ENCODE measurements around the gene STK32C. TPM values are rescaled to one million over a fixed set of nuclear protein-coding genes. Genes with fewer than 3 reads are reported as not detected.
"Not testable (repeated sequence)": the region's sequence is repeated elsewhere in the genome, so short reads cannot be mapped to it uniquely, and the experiment has no call there.

STK32C gene
- total and polyA plus RNA-seq, 2 donors (not counting 1 experiment from before 2014, with no cell fraction given), result 9.9 to 16.8 TPM

DNA sequence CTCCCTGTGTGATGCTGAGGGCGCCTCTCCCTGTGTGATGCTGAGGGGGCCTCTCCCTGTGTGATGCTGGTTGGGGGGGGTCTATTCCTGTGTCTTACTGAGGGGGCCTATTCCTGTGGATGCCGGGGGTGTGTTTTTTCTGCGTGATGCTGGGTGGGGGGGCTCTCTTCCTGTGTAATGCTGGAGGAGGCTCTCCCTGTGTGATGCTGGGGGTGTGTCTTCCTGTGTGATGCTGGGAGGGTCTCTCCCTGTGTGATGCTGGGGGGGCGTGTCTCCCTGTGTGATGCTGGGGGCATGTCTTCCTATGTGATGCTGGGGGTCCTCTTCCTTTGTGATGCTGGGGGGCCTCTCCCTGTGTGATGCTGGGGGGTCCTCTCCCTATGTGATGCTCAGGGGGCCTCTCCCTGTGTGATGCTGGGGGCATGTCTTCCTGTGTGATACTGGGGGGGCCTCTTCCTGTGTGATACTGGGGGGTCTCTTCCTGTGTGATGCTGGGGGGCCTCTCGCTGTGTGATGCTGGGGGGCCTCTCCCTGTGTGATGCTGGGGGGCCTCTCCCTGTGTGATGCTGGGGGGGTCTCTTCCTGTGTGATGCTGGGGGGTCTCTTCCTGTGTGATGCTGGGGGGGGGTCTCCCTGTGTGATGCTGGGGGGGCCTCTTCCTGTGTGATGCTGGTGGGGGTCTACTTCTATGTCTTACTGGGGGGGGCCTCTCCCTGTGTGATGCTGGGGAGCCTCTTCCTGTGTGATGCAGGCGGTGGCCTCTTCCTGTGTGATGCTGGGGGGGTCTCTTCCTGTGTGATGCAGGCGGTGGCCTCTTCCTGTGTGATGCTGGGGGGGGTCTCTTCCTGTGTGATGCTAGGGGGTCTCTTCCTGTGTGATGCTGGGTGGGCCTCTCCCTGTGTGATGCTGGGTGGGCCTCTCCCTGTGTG is 148.2 kb downstream of the STK32C start:
- Histone ChIP-seq H3K4me1 (ENCODE audit: control insufficient read depth in 2 of 2, insufficient read depth in 2 of 2, low read length in 2 of 2) (peaks cover 8 to 11% of the 10 kb centered on the region in 2 donors), H3K9me3 (ENCODE audit: control extremely low read depth in 1 of 3, control insufficient read depth in 2 of 3, insufficient read depth in 1 of 3, low read length in 2 of 3) (peaks cover 0 to 27% (median 0%) of the 10 kb centered on the region in 3 donors)
- H3K79me2 ChIP-seq (ENCODE audit: control insufficient read depth, insufficient read depth, low read length); H3K4me3 Mint-ChIP-seq; DNase-seq; intact Hi-C loops (cut with micrococcal nuclease); H3K36me3 ChIP-seq (replicated peaks in 1 of 2; ENCODE audit: control extremely low read depth in 1 of 2, control insufficient read depth in 1 of 2, extremely low read depth in 1 of 2, insufficient read depth in 2 of 2, low read length in 1 of 2); H3K4me3 ChIP-seq (ENCODE audit: control extremely low read depth in 1 of 5, extremely low read depth in 1 of 5, insufficient read depth in 1 of 5, low read depth in 2 of 5, low read length in 4 of 5); POLR2A ChIA-PET; H4K20me1 ChIP-seq (ENCODE audit: control insufficient read depth, insufficient read depth, low read length, poor library complexity, severe bottlenecking); H3K27me3 ChIP-seq (replicated peaks in 1 of 4; ENCODE audit: control extremely low read depth in 1 of 4, control insufficient read depth in 3 of 4, insufficient read depth in 4 of 4, low read length in 3 of 4); H3K9ac ChIP-seq (ENCODE audit: low read length); H3K27ac Mint-ChIP-seq; H3K27ac ChIP-seq (ENCODE audit: low read length in 2 of 2); H3K4me2 ChIP-seq (replicated peaks; ENCODE audit: low read depth, low read length, poor library complexity, severe bottlenecking); H2AFZ ChIP-seq (ENCODE audit: insufficient read depth, low read depth, low read length, poor library complexity, severe bottlenecking); H3K27me3 Mint-ChIP-seq; CTCF ChIA-PET; H3K4me1 Mint-ChIP-seq; H3K9me3 Mint-ChIP-seq (ENCODE audit: insufficient read depth); ATAC-seq (ENCODE audit: low read depth): not testable (repeated sequence)
- WGBS (ENCODE audit: insufficient coverage), result no CpG with 5 or more reads among the region's 7 CpGs

DNA sequence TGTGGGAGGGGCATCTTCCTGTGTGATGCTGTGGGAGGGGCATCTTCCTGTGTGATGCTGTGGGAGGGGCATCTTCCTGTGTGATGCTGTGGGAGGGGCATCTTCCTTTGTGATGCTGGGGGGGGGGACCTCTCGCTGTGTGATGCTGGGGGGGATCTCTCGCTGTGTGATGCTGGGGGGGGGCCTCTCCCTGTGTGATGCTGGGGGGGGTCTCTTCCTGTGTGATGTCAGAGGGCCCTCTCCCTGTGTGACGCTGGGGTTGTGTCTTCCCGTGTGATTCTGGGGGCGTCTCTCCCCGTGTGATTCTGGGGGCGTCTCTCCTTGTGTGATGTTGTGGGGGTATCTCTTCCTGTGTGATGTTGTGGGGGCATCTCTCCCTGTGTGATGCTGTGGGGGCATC is 148.9 kb downstream of the STK32C start:
- no peak for ATAC-seq (ENCODE audit: low read depth)

More for the DNA sequence above, 148.9 kb downstream of the STK32C start:
- Histone ChIP-seq H3K27ac (ENCODE audit: low read length in 2 of 2) (no peak overlapping the region), H3K4me3 (ENCODE audit: control extremely low read depth in 1 of 5, extremely low read depth in 1 of 5, insufficient read depth in 1 of 5, low read depth in 2 of 5, low read length in 4 of 5) (no peak overlapping the region), H3K4me2 (replicated peaks; ENCODE audit: low read depth, low read length, poor library complexity, severe bottlenecking) (no peak overlapping the region), H3K36me3 (replicated peaks in 1 of 2; ENCODE audit: control extremely low read depth in 1 of 2, control insufficient read depth in 1 of 2, extremely low read depth in 1 of 2, insufficient read depth in 2 of 2, low read length in 1 of 2) (no peaks in the 10 kb centered on the region), H3K9ac (ENCODE audit: low read length) (no peak overlapping the region), H3K4me1 (ENCODE audit: control insufficient read depth in 2 of 2, insufficient read depth in 2 of 2, low read length in 2 of 2) (peaks cover 8 to 11% of the 10 kb centered on the region in 2 donors), H3K27me3 (replicated peaks in 1 of 4; ENCODE audit: control extremely low read depth in 1 of 4, control insufficient read depth in 3 of 4, insufficient read depth in 4 of 4, low read length in 3 of 4) (no peaks in the 10 kb centered on the region), H3K79me2 (ENCODE audit: control insufficient read depth, insufficient read depth, low read length) (no peaks in the 10 kb centered on the region), H2AFZ (ENCODE audit: insufficient read depth, low read depth, low read length, poor library complexity, severe bottlenecking) (no peak overlapping the region), H4K20me1 (ENCODE audit: control insufficient read depth, insufficient read depth, low read length, poor library complexity, severe bottlenecking) (no peaks in the 10 kb centered on the region), H3K9me3 (ENCODE audit: control extremely low read depth in 1 of 3, control insufficient read depth in 2 of 3, insufficient read depth in 1 of 3, low read length in 2 of 3) (peaks cover 0 to 25% (median 0%) of the 10 kb centered on the region in 3 donors)
- Mint-ChIP-seq H3K27ac (no peak overlapping the region), H3K4me3 (no peak overlapping the region), H3K9me3 (ENCODE audit: insufficient read depth) (no peaks in the 10 kb centered on the region), H3K4me1 (peaks cover 8% of the 10 kb centered on the region), H3K27me3 (no peaks in the 10 kb centered on the region)
- peak; percentile 30 for DNase-seq
- CTCF ChIA-PET, result no interaction called here
- TF ChIP-seq, protein P1, sequence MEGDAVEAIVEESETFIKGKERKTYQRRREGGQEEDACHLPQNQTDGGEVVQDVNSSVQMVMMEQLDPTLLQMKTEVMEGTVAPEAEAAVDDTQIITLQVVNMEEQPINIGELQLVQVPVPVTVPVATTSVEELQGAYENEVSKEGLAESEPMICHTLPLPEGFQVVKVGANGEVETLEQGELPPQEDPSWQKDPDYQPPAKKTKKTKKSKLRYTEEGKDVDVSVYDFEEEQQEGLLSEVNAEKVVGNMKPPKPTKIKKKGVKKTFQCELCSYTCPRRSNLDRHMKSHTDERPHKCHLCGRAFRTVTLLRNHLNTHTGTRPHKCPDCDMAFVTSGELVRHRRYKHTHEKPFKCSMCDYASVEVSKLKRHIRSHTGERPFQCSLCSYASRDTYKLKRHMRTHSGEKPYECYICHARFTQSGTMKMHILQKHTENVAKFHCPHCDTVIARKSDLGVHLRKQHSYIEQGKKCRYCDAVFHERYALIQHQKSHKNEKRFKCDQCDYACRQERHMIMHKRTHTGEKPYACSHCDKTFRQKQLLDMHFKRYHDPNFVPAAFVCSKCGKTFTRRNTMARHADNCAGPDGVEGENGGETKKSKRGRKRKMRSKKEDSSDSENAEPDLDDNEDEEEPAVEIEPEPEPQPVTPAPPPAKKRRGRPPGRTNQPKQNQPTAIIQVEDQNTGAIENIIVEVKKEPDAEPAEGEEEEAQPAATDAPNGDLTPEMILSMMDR (IDR thresholded peaks at IDR 0.05), result no peak
- TF ChIP-seq EZH2 (IDR thresholded peaks at IDR 0.05; ENCODE audit: borderline replicate concordance, insufficient read depth, low read depth, low read length, poor library complexity, severe bottlenecking), result no peak
- POLR2A ChIA-PET, result no interaction called here
- intact Hi-C loops (cut with micrococcal nuclease), result no loop called here
- WGBS (ENCODE audit: insufficient coverage), result no CpG with 5 or more reads among the region's 7 CpGs

Measured in B cell (primary cell).